Osteocyte (in vitro differentiated cells): ENCODE data around the gene ZNF423. TPM values are rescaled to one million over a fixed set of nuclear protein-coding genes. Genes with fewer than 3 reads are reported as not detected.
A peak's percentile ranks its signal among the peaks of the same experiment; 100 is the strongest.

ENCODE experiments used
- DNase-seq: peaks from one replicate; pipeline ENCODE4 v3.0.0; 2021; ENCODE audit warnings: mixed read lengths; ENCODE audit not compliant: unreplicated experiment; ENCODE audit errors: extremely low spot score
- H3K27ac Mint-ChIP-seq: one replicate; pipeline ENCODE4 v1.8.0; 2021; ENCODE audit warnings: mild to moderate bottlenecking, mixed read lengths; ENCODE audit not compliant: unreplicated experiment
- H3K27me3 Mint-ChIP-seq: one replicate; pipeline ENCODE4 v1.8.0; 2021; ENCODE audit warnings: mixed read lengths; ENCODE audit not compliant: unreplicated experiment
- H3K36me3 Mint-ChIP-seq: one replicate; pipeline ENCODE4 v1.8.0; 2021; ENCODE audit warnings: mixed read lengths; ENCODE audit not compliant: unreplicated experiment
- H3K4me1 Mint-ChIP-seq: one replicate; pipeline ENCODE4 v1.8.0; 2021; ENCODE audit warnings: mixed read lengths; ENCODE audit not compliant: unreplicated experiment
- H3K4me3 Mint-ChIP-seq: one replicate; pipeline ENCODE4 v1.8.0; 2021; ENCODE audit warnings: mild to moderate bottlenecking, moderate library complexity, mixed read lengths; ENCODE audit not compliant: unreplicated experiment
- H3K9me3 Mint-ChIP-seq: one replicate; pipeline ENCODE4 v1.8.0; 2021; ENCODE audit warnings: mixed read lengths; ENCODE audit not compliant: unreplicated experiment
- long read RNA-seq: library from polyadenylated mRNA; unstranded; transcript quantifications from one replicate; pipeline ENCODE4 v2.0.0, GENCODE V29; 2021
- total RNA-seq: library from RNA; stranded (reverse); gene quantifications from 2 replicates; pipeline ENCODE4 v1.2.1, GENCODE V29; 2021
- TF ChIP-seq, protein P1 (sequence below): fragments of 200-600 bp; sonication (generic); IDR thresholded peaks from 2 replicates; pipeline ENCODE4 v1.5.0; 2021; ENCODE audit warnings: antibody characterized with exemption, mild to moderate bottlenecking, moderate library complexity

The ZNF423 gene
- 25.1 and 26.5 TPM in 2 replicates for total RNA-seq
- long read RNA-seq, full-length matches to known transcripts: 1 of 18 reads
- long read RNA-seq, partial matches to known transcripts: 12 of 18 reads
- long read RNA-seq, other reads (novel, unspliced or antisense): 5 of 18 reads

- no peak for DNase-seq
- TF ChIP-seq, protein P1, sequence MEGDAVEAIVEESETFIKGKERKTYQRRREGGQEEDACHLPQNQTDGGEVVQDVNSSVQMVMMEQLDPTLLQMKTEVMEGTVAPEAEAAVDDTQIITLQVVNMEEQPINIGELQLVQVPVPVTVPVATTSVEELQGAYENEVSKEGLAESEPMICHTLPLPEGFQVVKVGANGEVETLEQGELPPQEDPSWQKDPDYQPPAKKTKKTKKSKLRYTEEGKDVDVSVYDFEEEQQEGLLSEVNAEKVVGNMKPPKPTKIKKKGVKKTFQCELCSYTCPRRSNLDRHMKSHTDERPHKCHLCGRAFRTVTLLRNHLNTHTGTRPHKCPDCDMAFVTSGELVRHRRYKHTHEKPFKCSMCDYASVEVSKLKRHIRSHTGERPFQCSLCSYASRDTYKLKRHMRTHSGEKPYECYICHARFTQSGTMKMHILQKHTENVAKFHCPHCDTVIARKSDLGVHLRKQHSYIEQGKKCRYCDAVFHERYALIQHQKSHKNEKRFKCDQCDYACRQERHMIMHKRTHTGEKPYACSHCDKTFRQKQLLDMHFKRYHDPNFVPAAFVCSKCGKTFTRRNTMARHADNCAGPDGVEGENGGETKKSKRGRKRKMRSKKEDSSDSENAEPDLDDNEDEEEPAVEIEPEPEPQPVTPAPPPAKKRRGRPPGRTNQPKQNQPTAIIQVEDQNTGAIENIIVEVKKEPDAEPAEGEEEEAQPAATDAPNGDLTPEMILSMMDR: no peak
- no peaks in the 10 kb centered on the region for H3K9me3 Mint-ChIP-seq
- H3K4me3 Mint-ChIP-seq: peak within 1 kb of the TSS; percentile 86
- peak within 1 kb of the TSS; percentile 62 for H3K27ac Mint-ChIP-seq
- H3K27me3 Mint-ChIP-seq: peaks cover 11% of the 10 kb centered on the region
- H3K4me1 Mint-ChIP-seq: peaks cover 38% of the 10 kb centered on the region
- peaks cover 2% of the 10 kb centered on the region for H3K36me3 Mint-ChIP-seq
Measured at GRCh38 chr16:49855822-49856671, at the start of gene ZNF423. TSS of gene ZNF423 (minus strand) at chr16:49856112. CDS start at chr16:49855774, 338 bp downstream.

DNA sequence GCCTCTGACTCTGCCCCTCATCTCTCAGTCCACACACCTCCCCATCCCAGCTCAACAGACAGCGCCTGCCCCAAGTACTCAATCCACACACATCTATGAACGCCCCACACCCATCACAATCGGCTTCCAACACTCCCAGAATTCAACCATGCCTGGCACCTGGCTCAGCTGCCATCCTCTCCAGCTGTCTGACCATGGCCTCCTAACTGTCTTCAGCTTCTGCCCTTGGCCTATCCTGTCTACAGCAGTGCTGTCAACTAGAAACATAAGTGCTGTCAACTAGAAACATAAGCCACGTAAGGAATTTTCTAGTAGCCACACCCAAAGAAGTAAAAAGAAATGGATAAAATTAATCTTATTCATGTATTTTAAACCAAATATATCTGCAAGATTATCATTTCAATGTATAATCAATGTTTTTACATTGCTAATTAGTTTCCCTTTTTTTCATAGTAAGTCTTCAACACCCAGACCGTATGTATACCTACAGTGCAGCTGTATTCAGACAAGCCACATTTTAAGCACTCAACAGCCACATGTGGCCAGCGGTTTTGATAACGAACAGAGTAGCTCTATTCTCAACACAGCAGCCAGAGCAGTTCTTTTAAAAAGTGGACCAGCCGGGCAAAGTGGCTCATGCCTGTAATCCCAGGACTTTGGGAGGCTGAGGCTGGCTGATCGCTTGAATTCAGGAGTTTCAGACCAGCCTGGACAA is 48.6 kb upstream of the ZNF423 start:
- H3K9me3 Mint-ChIP-seq: no peaks in the 10 kb centered on the region
- H3K36me3 Mint-ChIP-seq: no peaks in the 10 kb centered on the region
- H3K27ac Mint-ChIP-seq: no peak overlapping the region
- H3K4me3 Mint-ChIP-seq: no peak overlapping the region
- H3K4me1 Mint-ChIP-seq: peaks cover 6% of the 10 kb centered on the region
- H3K27me3 Mint-ChIP-seq: peaks cover 17% of the 10 kb centered on the region
- DNase-seq: no peak
- TF ChIP-seq, protein P1: no peak

DNA sequence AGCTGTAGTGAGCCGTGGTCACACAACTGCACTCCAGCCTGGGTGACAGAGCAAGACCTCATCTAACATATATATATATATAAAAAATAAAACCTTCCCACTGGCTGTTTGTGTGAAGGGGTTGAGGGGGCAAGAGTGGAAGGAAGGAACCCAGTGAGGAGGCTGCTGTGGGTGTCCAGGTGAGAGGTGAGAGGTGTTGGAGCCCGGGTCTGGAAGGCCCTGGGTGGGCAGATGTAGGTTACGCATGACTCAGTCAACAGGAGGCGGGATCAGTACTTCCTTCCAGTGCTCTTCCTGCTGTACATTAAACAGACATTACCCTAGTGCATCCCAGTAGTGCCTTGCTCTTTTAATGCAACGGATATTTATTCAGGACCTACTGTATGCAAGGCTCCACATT is 47.0 kb upstream of the ZNF423 start:
- H3K4me3 Mint-ChIP-seq: no peak overlapping the region
- H3K27me3 Mint-ChIP-seq: peaks cover 22% of the 10 kb centered on the region
- H3K36me3 Mint-ChIP-seq: no peaks in the 10 kb centered on the region
- peaks cover 6% of the 10 kb centered on the region for H3K4me1 Mint-ChIP-seq
- no peaks in the 10 kb centered on the region for H3K9me3 Mint-ChIP-seq
- TF ChIP-seq, protein P1: no peak
- H3K27ac Mint-ChIP-seq: no peak overlapping the region
- DNase-seq: no peak

GRCh38 chr16:49901711-49902110 is 45.8 kb upstream of the ZNF423 start:
- Mint-ChIP-seq H3K27ac (no peak overlapping the region), H3K36me3 (no peaks in the 10 kb centered on the region), H3K27me3 (peaks cover 17% of the 10 kb centered on the region), H3K9me3 (no peaks in the 10 kb centered on the region), H3K4me3 (no peak overlapping the region), H3K4me1 (peaks cover 6% of the 10 kb centered on the region)
- DNase-seq: no peak
- TF ChIP-seq, protein P1: no peak

GRCh38 chr16:49900875-49901274 is 45.0 kb upstream of the ZNF423 start:
- Mint-ChIP-seq H3K4me3 (no peak overlapping the region), H3K27ac (no peak overlapping the region), H3K9me3 (no peaks in the 10 kb centered on the region), H3K4me1 (peaks cover 6% of the 10 kb centered on the region), H3K27me3 (peaks cover 16% of the 10 kb centered on the region), H3K36me3 (no peaks in the 10 kb centered on the region)
- DNase-seq: no peak
- TF ChIP-seq, protein P1: no peak
